Right ventricle myocardium inferior (tissue), 1 donor: ENCODE measurements around the gene UGT1A3. TPM values are rescaled to one million over a fixed set of nuclear protein-coding genes. Genes with fewer than 3 reads are reported as not detected.
A peak's percentile ranks its signal among the peaks of the same experiment; 100 is the strongest.
"Not testable (repeated sequence)": the region's sequence is repeated elsewhere in the genome, so short reads cannot be mapped to it uniquely, and the experiment has no call there.

Source experiments
- ATAC-seq: fragments of 200-7000 bp; cut with Tn5 transposase; one replicate; pipeline ENCODE4 v1.9.1; 2020; ENCODE audit warnings: mild to moderate bottlenecking, moderate library complexity
- DNase-seq: peaks from one replicate; pipeline ENCODE4 v3.0.0; 2021; ENCODE audit errors: missing footprints
- intact Hi-C: fragments of 100-400 bp; cut with DNase I; formaldehyde crosslinking; loops from one replicate; pipeline ENCODE4 v1.11.0; 2022
- long read RNA-seq: library from polyadenylated mRNA; unstranded; transcript quantifications from one replicate; pipeline ENCODE4 v2.0.0, GENCODE V29; 2021
- total RNA-seq: library from RNA; stranded (reverse); fragmentation: NEBNext Ultra II Directional; extraction: Animal tissue kit (Norgen Biotek cat#: 25700); gene quantifications from one replicate; pipeline ENCODE4 v1.2.1, GENCODE V29; 2021
- donor health status: DM: no; HTN: yes; CAD: no; lungs with severe emphysema.

The UGT1A3 gene
- total RNA-seq, result not detected
- long read RNA-seq, result 0 reads

DNA sequence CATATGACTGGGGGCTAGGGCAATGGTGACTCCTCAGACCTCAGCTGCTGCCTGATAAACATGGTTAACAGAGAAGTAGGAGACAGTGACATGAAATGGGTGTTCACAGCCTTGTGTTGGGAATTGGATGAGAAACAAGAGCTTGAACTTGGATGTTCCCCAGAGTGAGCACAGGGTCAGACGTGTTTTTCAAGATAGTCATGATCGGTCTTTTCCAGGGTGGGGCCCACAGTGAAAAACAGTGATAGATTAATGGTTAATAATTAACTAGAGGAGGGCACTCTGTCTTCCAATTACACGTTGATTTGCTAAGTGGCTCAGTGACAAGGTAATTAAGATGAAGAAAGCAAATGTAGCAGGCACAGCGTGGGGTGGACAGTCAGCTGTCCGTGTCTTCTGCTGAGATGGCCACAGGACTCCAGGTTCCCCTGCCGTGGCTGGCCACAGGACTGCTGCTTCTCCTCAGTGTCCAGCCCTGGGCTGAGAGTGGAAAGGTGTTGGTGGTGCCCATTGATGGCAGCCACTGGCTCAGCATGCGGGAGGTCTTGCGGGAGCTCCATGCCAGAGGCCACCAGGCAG lies at the start of gene UGT1A3:
TSS of gene UGT1A3 (plus strand) at position 320 of the 579 bp plus-strand sequence. CDS start at position 405, 85 bp downstream.
- intact Hi-C loops, result no loop called here
- DNase-seq (no peak), ATAC-seq (no peak)

DNA sequence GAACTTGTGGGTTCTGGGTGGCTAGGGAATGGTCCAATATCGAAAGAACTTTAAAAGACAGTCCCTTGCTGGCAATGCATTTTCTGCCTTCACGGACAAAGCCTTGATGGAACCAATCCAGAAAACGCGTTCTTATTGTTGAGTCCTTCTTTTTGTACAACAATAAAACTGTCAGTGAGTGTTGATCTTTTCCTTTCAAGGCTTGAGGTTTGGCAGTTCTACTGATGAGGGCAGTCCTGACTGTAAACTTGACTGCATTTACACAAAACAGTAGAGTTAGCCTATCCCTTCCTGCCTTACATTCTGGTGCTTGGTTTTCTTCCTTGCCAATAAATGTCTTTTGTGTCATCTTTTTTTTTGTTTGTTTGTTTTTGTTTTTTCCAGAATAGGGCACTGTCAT lies 49.6 kb upstream of the UGT1A3 start:
- ATAC-seq (no peak), DNase-seq (no peak)
- intact Hi-C loops, result no loop called here

DNA sequence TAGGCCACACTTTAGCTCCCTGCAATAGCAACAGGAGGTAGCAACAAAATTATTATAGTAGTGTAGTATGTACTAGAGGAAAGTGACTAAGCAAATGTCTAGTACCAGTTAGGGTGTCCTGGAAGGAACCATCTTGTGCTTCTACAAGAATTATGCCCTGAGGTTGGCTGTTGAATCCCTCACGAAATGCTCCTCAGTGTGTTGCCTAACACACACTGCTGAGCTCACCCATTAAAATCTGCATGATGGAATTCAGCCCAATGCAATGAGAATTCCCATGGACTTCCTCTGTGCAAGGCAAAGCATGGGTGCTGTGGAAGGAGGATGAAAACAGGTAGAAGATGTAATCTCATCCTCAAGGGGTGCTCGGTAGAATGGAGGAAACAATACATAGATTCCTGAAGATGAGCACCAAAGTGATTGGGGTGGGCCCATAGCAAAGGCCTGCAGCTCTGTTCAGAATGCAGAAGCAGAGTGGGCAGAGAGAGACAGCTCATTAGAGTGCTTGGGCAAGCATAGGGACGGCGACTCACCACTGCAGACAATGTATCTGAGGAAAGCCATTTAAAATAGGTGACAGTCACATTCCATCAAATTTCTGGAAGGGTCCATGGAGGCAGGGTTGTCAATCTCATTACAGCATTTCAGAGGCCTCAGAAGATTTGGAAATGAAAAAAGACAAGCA lies 48.3 kb upstream of the UGT1A3 start:
- no peak for ATAC-seq
- intact Hi-C loops, result no loop called here
- DNase-seq, result peak; percentile 31

DNA sequence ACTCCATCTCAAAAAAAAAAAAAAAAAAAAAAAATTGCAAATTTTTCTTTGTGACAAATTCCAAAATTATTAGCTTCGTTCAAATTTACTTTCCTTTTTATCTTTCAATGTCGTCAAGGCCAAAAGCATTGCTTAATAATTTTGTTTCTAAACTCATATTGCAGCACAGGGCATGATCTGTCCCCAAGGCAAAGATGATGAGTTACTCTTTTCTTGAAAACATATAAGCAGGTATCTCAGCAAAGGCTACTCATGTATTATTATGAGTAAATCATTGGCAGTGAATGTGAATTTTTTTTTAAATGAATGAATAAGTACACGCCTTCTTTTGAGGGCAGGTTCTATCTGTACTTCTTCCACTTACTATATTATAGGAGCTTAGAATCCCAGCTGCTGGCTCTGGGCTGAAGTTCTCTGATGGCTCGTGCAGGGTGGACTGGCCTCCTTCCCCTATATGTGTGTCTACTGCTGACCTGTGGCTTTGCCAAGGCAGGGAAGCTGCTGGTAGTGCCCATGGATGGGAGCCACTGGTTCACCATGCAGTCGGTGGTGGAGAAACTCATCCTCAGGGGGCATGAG lies 47.2 kb upstream of the UGT1A3 start, which contains the start of gene UGT1A7:
TSS of gene UGT1A7 (plus strand) at position 381 of the 579 bp plus-strand sequence. CDS start at position 418, 37 bp downstream.
- ATAC-seq, result no peak
- intact Hi-C loops, result no loop called here
- no peak for DNase-seq

DNA sequence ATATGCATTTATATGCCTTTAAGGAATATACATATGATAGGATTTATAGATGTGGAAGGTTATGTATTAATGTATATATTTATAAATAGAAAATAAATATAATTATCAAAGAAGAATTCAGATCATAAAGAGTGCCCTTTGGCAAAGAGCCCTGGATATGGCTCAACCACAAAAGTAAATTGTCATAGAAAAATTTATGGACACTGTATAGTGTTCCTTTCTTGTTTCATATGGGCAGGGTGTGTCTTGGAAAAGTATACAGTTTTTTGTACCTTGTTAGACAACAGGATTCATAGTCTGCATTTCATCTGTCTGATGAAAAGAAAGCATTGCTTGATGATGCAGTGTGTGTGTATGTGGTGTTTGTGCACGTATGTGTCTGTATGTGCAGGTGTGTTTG lies 44.2 kb upstream of the UGT1A3 start:
- ATAC-seq (no peak), DNase-seq (no peak)
- intact Hi-C loops, result no loop called here

DNA sequence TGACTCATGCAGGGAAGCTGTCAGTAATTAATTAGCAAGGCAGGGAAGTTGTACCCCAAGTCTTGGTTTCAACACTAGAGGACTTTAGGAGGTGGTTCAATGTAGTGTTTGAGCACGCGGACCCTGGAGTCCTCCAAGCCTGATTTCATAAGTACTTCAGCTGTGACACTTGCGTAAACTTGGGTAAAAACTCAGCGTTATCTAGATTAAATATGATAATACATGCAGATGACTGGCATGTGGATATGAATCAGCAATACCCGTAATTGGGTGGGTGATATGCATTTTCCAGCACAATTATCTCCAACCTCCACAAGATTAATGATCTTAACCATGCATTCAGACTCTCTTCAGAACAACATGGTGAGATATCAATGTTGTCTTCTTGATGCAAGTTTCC lies 41.9 kb upstream of the UGT1A3 start:
- ATAC-seq (no peak), DNase-seq (no peak)
- intact Hi-C loops, result no loop called here

DNA sequence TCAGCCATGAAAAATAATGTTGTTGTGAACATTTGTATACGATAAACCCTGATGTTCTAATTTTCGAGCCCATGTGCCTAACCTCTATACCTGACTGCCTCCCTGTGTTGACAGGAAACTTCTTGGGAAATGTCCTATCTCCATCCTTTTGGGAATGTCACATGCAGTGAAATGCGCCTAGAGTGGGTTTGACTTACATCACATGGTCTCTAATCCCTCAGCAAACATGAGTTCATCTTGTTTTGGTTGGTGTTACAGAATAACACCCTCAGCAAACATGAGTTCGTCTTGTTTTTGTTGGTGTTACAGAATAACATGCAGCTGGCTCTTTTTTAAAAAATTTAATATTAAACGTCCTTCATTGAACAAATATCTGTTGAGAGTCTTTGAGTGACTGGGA lies 40.5 kb upstream of the UGT1A3 start:
- DNase-seq (no peak), ATAC-seq (no peak)
- intact Hi-C loops, result no loop called here

DNA sequence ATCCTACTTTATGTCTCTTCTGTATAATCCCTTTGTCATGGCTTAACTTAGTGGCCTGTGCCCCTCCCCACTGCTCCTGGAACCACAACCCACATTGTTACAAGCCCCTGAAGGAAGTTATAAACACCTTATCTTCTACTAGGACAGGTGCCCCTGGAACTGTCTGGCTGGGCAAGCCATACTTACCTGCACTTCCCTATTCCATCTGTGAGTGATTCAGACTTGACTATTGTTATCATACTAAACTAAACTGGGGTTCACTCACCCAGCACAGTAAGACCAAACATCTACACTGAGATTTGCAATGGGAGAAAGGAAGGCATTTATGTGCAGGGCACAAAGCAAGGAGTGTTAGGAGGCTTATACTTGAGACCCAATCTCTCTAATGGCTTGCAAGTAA lies 39.8 kb upstream of the UGT1A3 start:
- DNase-seq, result no peak
- no peak for ATAC-seq
- intact Hi-C loops, result no loop called here

DNA sequence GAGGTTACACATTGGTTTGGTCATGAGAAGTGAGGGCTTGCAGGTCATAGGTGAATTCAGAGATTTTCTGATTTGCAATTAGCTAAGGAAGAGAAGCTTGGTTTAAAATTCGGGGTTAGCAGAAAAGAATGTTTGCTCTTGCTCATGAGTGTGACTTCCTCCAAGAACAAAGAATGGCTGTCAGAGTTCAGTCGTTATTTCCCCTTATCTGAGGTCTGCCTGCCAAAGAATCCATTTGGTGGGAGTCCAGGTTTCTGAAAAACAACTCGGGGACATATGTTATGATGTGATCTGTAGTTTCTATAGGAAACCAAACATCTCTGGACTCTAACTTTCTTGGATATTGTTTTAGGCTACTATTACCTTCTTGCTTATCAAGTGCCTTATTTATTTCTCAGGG lies 39.3 kb upstream of the UGT1A3 start:
- intact Hi-C loops, result no loop called here
- DNase-seq (no peak), ATAC-seq (no peak)

DNA sequence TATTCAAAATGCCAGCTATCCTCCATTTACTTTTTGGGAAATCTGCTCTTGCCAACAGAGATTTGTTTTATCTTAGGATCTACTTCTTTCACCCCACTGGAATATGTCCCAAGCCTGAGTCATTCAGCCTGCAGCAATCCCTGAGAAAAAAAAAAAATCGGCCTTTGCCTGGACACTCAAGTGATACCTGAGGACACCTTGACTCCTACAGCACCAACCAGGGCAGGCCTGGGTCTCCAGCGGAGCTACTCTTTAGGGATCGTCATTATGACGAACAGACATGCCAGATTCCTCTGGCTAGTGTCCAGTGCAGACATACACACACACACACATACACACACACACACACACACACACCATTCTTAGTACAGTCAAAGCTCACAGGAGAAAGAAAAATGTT lies 38.4 kb upstream of the UGT1A3 start:
- no peak for ATAC-seq
- intact Hi-C loops, result no loop called here
- no peak for DNase-seq

DNA sequence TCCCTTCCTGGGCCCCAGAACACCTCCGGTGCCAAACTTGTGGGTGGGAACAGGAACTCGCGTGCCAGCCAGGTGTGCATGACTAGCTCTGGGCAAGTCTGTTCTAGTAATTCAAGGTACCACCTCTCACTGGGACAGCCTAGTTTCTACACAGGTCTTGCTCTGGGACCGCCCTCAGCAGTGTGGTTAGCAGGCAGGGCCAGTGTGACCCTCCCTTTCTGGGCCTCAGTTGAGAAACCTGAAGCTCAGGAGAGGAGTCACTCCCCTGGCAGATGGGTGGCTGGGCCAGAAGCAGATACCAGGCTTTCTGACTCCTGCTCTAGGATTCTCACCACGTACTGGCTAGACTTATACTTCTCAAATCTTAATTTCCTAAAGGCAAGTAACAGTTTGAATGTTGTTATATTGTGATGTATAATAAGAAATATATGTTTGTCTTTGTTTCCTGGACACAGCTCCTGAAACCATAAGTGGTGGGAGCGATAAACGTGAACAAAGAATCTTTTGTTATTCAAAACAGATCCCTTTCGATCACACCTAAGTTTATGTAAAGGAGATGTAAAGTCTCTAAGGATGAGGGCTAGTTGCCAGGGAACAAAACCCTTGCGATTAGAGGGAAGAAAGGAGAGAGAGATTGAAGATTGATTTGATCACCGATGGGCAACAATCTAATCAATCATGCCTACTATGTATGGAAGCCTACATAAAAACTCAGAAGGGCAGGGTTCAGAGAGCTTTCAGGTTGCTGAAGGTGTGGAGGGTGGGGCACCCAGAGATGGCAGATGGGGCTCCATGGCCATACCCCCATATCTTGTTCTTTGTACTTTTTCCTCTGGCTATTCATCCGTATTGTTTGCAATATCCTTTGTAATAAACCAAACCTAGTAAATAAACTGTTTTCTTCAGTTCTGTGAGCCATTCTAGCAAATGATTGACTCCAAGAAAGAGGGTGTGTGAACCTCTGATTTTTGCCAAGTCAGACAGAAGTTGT lies 37.1 kb upstream of the UGT1A3 start:
- intact Hi-C loops, result no loop called here
- DNase-seq, result no peak

DNA sequence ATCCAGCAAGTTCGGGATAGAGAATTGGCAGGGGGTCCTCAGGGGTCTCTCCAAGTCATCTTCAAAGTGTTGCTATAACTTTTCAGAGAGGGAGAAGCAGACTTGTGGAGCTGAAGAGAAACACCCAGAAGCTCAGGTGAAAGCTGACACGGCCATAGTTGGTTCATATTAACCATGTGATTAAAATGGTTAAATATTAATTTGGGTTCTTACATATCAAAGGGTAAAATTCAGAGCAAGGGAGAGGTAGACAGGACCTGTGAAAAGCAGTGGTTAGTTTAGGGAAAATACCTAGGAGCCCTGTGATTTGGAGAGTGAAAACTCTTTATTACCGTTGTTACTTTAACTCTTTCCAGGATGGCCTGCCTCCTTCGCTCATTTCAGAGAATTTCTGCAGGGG lies 36.2 kb upstream of the UGT1A3 start, which contains the start of gene UGT1A6:
TSS of gene UGT1A6 (plus strand) at position 243 of the 400 bp plus-strand sequence. CDS start at position 358, 115 bp downstream.
- ATAC-seq, result no peak
- no peak for DNase-seq
- intact Hi-C loops, result no loop called here

More for the DNA sequence above, 37.1 kb upstream of the UGT1A3 start:
- no peak for ATAC-seq

DNA sequence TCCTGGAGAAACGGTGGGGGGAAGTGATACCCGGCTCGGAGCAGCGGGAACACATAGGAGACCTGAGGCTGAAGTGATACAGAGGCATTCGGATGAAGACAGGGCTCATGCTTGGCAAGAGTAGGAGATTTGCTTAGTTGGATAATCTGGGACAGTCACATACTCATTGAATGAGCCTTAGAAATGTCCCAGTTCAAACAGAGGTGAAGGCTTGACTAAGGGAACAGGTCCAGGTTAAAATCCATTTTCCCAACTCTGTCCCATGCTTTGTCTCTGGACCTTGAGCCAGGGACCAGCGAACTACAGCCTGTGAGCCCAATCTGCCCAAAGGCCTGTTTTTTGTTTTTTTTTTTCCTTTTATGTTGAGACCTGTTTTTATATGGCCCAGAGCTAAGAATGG lies 34.9 kb upstream of the UGT1A3 start:
- ATAC-seq (no peak), DNase-seq (no peak)
- intact Hi-C loops, result no loop called here

DNA sequence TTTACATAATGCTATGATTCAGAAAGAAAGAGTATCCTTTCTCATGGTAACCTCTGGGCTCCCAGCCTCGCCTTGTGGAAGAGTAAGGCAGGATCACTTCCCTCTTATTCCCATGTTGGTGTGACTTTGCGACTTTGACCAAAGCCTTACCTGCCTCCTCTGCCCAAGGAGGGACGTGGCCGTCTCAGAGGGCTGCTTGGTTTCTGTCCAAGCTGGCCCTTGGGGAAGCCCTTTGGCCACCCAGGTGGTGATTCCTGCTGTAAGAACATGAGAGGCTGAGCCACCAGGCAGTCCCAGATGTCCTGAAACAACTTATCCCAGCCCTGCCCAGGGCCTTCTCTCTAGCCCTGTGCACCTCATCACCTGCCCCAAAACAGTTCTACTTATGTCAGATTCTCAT lies 30.1 kb upstream of the UGT1A3 start:
- intact Hi-C loops, result no loop called here
- DNase-seq (no peak), ATAC-seq (no peak)

DNA sequence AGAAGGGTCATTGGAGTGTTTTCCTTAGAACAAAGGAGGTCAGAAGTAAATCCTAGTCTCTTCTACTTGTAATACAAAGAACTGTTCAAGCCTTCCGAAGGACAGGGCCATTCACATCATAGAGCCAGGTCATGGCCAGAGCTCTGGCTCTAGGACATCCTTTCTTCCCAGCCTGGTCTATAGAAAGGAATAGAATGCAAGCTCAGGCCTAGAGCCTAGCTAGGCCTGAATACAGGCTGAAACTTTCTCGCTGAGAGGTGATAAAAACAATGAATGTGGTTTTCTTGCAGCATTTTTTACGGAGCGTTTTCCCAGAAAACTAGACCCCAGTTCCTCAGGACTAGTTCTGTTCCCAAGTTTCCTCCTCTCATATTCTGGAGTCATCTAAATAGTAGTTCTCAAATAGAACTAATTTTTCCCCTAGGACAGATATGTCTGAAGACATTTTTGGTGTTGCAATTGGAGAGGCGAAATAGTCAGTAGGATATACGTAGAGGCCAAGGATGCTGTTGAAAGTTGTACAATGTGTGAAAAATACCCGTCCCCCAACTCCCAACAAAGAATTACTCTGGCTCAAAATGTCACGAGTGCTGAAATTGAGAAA lies 29.3 kb upstream of the UGT1A3 start:
- DNase-seq (no peak), ATAC-seq (no peak)
- intact Hi-C loops, result no loop called here

DNA sequence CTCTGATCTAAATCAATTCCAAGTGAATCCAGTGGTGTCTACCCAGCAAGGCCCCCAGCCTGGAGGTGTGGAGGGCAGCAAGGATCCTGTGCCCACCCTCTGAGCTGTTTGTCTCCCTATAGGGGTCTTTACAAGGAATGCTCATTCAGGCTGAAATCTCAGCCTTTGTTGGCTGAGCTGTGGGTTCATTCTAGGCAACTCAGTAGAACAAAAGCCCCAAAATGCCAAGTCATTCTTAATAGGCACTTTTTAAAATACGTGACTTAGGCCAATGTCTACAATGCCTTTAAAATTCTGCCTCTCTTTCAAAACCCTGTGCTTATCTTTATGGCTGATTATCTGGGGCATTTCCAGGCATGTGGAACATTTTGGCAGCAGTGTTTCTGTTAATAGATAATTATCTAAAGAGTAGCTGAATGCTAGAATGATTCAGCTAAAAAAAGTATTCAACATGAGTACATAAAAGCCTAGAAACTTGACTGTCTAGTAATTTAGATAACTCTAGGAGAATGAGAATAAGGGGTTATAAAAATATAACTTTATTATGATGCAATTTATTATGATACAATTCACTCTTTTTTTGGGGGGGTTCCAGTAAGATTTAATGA lies 28.7 kb upstream of the UGT1A3 start:
- DNase-seq (no peak), ATAC-seq (no peak)
- intact Hi-C loops, result no loop called here

DNA sequence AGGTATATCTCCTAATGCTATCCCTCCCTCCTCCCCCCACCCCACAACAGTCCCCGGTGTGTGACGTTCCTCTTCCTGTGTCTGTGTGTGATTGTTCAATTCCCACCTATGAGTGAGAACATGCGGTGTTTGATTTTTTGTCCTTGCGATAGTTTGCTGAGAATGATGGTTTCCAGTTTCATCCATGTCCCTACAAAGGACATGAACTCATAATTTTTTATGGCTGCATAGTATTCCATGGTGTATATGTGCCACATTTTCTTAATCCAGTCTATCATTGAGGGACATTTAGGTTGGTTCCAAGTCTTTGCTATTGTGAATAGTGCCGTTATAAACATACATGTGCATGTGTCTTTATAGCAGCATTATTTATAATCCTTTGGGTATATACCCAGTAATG lies 28.0 kb upstream of the UGT1A3 start:
- intact Hi-C loops, ATAC-seq, DNase-seq: not testable (repeated sequence)

DNA sequence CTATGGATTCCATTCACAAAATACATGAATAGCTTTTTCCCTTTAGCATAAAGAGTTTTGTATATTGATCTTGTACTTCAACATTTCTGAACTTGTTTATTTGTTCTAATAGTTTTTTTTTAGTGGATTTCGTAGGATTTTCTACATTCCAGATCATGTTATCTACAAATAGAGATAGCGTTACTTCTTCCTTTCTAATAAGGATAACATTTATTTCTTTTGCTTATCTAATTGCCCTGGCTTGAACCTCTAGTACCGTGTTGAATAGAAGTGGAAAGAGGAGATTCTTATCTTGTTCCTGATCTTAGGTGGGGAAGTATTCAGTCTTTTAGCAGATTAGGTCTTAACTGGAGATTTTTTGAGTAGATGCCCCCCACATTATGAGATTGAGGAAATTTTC lies 26.6 kb upstream of the UGT1A3 start:
- intact Hi-C loops, result no loop called here
- ATAC-seq, result no peak
- DNase-seq, result no peak
